HG03442 (cell line): ENCODE measurements around the gene ZNF316.

Source experiments
- ATAC-seq: cut with Tn5 transposase; IDR thresholded peaks from one replicate; pipeline ENCODE4 v1.9.1; 2021; ENCODE audit warnings: mild to moderate bottlenecking, moderate library complexity; ENCODE audit not compliant: unreplicated experiment

ZNF316 gene

GRCh38 chr7:6675807-6676405 lies 38.8 kb downstream of the ZNF316 start:
- ATAC-seq, result no peak

GRCh38 chr7:6680146-6680545 lies 43.0 kb downstream of the ZNF316 start:
- ATAC-seq, result no peak

GRCh38 chr7:6691103-6691502 lies 54.0 kb downstream of the ZNF316 start:
- no peak for ATAC-seq

- ATAC-seq, result no peak
These were observed 54.5 kb downstream of the ZNF316 start for GRCh38 chr7:6691609-6692106.

DNA sequence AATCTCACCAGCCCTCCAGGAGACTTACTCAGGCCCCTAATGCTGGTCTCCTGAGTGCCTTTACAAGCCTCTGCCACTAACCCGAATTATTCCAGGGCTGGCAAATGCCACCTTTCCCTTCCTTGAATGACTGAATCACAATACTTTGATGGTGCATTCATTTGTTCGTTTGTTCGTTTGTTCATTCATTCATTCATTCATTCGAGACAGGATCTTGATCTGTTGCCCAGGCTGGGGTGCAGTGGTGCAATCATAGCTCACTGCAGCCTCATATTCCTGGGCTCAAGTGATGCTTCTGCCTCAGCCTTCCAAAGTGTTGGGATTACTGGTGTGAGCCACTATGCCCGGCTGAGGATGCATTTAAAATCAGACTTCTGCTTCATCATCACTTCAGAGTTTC lies 63.7 kb downstream of the ZNF316 start:
- no peak for ATAC-seq

- no peak for ATAC-seq
These were observed 64.7 kb downstream of the ZNF316 start for GRCh38 chr7:6701860-6702259.
